ENCODE results near the gene PAPSS1.
A peak's percentile ranks its signal among the peaks of the same experiment; 100 is the strongest.
"Not testable (repeated sequence)": the region's sequence is repeated elsewhere in the genome, so short reads cannot be mapped to it uniquely, and the experiment has no call there.

Gene PAPSS1

DNA sequence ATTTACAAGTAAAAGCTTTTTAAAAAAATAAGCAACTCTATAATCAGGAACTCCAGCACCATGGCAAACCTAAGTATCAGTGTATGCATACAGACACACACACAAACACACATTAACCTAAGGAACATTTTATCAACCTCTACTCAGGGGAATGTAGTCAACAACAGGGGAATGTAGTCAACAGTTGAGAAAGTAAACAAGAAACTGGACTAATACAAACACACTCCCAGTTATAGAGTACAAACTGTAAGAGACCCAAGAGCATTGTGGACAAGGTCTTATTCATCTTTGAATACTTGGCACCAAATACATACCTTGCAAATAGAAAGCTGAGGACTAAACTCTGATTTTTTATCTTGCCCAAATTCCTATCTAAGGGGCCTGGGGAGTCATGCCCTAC, 36.2 kb downstream of the PAPSS1 start:
- DNase-seq = no peak

DNA sequence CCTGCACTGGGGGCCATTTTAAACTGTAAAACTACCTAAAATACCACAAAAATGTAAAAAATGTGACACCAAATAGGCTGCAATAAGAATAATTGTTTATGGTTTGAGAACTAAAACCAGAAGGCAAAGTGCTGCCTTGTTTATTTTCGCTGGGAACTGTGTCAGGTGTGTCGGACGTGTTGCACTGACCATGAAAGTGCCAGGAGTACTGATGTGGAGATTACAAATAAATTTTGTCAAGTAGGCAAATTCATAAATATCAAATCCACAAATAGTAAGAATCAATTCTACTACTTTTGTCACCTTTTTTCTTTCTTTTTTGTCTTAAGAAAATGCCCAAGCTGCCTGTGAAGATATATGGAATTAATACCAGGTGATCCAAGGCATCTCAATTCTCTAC, 37.7 kb downstream of the PAPSS1 start:
- no peak for DNase-seq

DNA sequence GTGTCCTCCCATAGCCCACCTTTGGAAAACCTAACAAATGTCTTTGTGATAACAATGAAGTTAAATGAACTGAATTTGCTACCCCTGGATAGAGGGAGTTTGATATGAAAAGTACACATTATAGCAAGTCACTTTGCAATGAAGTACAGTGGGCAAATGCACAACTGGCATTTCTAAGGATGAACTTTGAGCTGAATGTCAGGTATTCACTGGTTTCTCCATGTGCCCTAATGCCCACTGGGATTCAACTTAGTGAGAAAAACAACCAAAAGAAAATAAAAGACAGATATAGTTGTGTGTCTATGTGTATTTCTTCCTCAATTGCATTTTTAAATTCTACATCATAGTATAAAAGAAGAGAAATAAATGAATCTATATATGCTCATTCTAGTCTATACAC, 51.0 kb downstream of the PAPSS1 start:
- no peak for DNase-seq

DNA sequence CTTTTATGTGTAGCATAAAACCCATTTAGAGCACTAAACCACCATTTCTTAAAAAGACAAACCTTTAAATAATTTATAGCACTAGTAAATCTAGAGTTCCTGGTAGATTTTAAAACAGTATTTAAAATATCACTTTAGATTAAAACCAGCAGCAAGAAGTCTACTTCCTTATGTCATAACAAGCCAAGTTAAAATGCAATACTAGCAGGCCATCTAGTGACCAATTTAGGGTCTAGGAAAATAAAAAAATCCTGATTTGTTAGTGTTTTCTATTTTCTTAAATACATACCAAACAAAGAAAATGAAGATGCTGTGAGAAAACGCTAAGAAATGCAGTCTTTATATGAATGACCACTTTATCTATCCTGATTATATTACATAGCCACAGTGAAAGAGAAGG, 53.9 kb downstream of the PAPSS1 start:
- DNase-seq = no peak

DNA sequence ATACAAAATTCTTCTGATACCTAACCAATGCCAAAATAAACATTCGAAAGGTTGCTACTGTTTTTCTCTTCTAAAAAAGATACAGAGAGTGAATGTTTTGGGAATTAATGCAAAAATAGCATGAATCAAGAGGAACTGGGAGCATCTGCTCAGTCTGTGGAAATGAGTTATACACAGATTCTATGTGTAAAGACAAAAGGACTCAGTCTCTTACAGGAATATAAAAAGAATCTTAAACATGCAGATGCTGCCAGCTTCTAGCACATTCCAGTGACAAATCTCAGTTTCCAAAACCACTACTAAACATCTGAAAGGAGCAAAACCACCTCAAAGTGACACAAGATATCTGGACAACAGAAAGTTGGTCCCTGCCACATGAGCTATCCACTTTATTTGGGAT, 55.0 kb downstream of the PAPSS1 start:
- DNase-seq = no peak

DNA sequence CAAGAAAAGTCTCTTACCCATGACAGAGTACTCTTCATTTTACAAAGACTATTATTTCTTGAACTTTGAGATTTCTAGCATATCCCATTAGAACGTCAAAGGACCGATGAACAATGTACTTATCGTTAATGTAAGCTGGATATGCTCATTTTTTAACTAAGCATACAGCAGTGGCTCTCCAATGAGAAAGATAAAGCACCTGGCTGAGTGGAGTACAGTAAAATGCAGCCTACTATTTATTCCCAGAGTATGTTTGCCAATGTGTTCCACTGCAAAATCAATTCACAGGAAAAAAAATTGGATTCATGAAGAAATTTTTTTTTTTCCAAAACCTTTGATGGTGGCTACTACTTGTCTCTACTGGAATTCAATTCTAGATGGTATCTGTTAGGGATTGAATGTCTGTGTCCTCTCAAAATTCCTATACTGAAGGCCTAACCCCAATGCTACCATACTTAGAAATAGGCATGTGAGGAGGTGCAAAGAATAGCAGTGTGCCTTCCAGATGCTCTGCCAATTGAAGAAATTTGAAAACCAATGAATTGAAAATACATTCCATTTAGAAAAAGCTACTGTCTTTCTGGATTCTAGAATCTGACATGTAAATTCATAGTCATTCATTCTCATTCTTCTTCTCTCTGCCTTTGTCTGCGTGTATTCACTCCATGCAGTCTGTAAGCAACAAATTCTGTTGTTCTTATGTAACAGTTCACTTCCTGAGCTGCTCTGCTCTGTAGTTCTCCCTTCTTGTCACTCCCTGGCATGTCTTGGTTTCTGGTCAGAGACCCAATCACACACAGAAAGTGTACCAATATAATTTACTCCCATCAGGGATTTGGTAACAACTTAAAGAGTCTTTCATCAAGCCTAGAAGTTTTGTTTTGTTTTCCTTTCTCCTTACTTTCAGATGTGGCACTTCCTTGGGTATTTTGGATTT, 61.4 kb downstream of the PAPSS1 start:
- no peak for DNase-seq

DNA sequence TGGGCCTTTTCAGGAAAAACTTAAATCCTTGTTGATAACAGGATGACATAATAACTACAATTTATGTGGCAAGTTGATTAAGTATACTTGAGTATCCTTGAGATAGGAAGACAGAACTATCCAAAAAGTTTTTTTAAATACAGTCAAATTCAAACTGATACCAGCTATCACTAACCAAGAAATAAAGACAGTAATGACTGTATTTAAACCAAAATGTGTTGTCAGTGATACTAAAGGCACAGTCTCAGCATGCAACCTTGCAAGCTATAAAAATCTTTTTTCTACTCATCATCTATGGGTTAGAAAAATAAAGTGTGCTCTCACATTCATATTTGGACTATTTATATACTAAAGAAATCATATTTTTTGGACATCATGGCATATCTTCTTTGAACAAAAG, 64.7 kb downstream of the PAPSS1 start:
- no peak for DNase-seq

DNA sequence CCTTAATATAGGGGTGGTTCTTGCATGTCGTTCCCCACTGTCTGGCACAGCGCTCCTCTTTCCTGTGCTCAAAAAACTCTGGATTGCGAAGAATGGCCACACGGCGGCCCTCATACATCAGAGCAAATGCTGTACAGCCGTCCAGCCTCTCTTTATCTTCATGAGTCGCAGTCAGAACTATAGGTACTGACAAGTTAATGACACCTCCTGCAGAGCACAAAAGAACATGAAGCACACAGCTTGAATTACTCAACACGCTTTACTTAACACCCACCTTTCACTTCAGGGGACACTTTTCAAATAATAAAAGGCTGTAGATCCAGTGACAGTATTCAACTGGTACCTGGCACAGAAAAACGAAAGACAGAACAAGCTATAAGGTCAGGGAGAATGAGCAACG, 65.3 kb downstream of the PAPSS1 start:
- peak; percentile 85 for DNase-seq

DNA sequence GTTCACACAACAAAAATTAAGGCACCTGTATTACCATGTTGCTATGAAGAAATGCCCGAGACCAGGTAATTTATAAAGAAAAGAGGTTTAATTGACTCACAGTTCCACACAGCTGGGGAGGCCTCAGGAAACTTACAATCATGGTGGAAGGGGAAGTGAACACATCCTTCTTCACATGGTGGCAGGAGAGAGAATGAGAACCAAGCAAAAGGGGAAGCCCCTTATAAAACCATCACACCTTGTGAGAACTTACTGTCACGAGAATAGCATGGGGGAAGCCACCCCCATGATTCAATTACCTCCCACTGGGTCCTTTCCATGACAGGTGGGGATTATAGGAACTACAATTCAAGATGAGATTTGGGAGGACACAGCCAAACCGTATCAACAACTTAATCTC, 68.6 kb downstream of the PAPSS1 start:
- DNase-seq = not testable (repeated sequence)

DNA sequence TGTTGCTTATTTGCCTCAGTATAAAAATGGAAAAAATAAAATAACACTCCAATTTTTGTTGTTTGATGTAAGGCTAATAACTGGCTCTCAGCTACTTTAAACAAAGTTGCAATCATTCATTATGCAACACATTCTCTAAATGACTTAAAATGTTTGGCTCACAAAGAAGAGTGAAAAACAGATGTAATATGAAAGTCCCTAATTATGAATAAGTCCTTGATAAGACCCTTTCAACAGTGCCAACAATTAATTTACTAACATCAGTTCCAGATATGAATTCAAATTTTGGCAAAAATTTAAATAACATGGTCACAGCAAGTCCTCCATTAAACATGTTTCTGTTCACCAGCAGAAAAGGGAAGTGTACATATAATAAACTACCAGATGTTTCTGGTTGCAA, 69.8 kb downstream of the PAPSS1 start:
- DNase-seq = no peak

DNA sequence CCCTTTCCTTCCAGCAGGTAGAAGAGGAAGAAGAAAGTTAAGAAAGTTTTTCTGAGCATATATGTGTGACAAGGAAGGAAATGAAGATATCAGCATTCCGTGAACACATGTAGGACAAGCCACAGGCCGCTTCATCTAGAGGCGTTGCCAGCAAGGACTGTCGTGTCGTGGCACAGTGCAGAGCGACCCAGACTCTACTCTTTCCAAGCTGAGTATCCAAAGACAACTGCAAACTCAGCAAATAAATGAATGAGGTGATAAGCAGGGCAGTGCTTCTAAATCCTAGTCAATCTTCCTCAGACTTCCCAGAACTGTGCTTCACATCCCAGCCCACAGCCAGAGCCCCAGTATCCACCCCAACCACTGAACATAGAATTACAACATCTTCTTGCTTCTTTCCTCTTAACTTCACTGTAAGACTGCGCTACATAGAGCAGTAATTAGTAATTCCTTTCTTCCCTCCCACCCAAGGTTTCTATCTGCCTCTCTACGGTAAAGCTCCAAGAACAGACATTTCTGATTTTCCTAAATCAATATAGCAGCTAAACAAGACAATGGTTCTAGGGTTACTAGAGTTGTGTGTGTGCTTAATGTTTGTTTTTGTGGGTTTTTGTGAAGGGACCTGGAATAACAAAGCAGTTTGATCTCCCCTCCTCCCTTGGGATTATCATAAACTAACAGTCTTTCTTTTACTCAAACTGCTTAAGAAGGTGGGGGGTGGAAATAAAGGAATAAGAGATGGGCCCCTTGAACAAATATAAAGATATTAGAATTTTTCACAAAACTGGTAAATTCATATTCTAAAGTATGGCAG, 71.6 kb downstream of the PAPSS1 start:
- DNase-seq = no peak

DNA sequence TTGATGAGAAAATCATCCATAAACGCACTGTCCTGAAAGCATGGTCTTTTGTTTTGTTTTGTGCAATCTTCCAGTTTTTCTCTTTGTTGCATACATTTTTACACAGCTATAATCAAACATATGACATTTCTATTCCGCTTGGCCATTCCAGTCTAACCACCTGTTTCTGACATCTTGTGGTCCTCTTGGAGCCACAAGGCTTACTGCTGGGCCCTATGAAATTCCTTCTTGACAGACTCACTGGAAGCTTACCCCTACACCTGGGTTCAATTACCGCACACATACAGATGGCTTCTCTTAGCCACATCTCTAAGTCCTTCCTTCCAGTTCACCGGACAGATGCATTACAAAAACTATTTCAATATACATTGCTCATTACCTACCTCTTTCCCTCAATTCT, 72.4 kb downstream of the PAPSS1 start:
- DNase-seq = no peak

DNA sequence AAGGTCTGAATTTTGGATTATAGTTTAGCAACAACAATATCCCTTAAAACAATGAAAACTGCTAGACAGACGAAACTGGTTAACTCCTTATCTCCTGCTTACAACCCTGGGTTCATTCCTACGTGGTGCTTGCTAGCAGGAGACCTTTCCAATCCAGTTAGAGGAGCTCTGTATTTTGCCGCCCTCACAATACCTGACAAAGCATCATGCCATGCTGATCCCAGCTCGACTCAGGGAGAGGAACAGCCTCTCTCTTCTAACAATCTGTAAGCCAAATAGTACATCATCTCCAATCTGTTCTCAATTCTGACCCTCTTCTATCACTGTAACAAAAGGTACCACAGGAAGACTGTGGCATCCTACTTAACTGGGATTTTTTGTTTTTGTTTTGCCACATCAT, 74.4 kb downstream of the PAPSS1 start:
- no peak for DNase-seq

DNA sequence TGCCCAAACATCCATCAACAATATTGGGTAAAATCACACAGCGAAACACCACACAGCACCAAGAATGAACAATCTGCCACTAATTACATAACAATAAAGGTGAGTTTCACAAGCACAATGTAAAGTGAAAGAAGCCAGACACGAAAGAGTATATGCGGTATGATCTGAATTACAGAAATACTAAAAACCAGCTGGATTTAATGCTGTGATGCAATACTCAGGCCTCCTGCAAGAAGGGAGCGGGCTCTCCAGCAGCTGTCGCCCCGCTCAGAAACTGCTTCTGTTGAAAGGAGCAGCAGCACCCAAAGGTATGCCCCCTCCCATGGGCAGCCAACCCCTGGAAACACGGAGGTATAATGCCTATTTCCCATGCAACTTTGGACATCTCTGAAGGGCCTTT, 77.0 kb downstream of the PAPSS1 start:
- DNase-seq = no peak

DNA sequence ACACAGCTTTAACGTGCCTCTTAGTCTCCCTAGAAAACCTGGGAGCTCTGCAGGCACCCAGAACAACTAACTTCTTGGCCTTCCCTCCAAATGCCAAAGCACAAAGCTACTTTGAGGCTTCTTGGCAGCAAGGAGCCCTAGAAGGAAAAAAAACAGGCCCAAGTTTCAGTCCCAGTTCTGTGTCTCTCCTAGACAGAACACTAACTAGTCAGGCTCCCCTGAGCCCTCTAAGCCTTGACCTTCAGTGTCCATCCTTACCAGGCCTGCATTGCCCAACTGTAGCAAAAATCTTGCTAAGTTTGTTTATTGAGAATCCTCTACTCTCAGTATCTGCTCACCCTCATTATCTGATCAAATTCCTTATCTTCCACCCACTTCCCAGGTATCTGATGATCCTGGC, 79.2 kb downstream of the PAPSS1 start:
- DNase-seq = no peak

DNA sequence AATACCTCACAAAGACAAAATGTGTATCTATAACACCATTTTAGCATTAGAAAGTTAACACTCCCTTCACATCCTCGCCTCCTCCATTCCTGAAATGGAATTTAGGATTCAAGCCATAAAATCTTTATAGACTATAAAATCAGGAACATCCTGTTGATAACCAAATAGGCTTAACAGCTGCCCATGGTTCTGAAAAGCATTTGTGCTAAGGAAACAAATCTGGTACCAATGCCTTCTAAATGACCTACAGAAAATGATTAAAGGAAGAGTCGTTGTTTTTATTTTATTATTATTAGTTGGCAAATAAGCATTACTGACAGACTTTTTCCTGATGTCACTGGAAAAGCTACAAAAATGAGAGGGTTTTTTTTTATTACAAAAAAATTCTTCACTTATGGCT, 79.8 kb downstream of the PAPSS1 start:
- no peak for DNase-seq

DNA sequence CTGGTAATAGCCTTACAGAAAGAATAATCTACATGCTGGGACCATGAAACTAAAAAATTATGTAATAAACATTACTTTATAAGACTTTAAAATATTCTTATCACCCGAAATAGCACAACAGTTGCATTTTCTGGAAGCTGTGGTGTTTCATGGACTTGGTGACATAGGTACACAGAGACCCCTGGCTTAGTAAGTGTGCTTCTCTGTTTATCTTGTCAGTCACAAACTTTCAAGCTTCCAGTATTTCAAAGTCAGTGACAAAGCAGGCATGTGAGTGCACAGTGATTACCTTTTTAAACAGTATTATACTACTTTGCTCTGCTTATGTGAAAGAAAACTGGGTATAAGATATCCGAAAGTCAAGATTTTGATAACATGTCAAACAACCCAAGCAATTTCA, 84.3 kb downstream of the PAPSS1 start:
- no peak for DNase-seq

DNA sequence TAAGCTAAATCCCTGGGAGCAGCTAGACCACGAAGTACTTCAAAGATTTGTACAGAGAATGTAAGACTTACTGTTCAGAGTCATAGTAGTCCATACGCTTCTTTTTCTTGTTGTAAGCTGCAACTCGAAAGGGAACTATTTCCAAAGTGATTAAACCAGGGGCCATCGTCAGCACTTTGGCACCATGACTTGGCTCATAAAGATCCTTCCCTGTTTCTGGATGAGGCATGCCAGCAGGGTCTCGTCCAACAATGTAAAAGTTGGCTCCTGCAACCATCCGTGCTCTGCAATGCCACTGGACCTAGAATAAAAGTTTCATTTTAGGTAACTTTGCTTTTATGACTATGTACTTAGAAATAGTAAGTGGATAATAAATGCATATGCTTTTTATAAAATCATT, 88.5 kb downstream of the PAPSS1 start:
- DNase-seq = no peak

DNA sequence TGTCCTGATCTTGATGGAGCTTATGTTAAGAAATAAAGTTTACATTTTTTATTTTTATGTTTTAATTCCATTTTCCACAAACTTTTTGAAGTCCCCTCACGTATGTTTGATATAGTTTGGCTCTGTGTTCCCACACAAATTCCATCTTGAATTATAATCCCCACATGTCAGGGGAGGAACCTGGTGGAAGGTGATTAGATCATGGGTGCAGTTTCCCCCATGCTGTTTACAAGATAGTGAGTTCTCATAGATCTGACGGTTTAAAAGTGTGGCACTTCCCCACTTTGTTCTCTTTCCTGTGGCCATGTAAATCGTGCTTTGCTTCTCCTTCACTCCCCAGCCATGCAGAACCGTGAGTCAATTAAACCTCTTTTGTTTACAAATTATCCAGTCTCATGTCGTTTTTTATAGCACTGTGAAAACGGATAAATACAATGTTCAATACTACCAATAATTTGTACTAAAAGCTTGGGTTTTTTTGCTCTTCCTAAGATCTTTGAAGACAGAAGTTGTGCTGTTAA, 89.8 kb downstream of the PAPSS1 start:
- no peak for DNase-seq

DNA sequence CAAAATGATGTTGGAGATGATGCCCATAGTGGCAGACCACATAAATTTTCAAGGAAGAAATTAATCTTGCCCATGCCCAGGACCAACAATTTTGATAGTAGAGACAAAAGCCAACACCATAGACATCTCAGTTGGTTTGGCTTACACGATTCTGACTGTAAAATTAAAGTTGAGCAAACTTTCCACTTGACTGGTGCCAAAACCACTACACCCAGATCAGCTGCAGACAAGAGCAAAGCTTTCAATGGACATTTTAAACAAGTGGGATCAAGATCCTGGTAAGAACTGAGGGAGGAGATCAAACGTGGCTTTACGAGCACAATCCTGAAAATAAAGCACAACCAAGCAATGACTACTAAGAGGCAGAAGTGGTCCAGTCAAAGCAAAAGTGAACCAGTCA, 90.7 kb downstream of the PAPSS1 start:
- no peak for DNase-seq

DNA sequence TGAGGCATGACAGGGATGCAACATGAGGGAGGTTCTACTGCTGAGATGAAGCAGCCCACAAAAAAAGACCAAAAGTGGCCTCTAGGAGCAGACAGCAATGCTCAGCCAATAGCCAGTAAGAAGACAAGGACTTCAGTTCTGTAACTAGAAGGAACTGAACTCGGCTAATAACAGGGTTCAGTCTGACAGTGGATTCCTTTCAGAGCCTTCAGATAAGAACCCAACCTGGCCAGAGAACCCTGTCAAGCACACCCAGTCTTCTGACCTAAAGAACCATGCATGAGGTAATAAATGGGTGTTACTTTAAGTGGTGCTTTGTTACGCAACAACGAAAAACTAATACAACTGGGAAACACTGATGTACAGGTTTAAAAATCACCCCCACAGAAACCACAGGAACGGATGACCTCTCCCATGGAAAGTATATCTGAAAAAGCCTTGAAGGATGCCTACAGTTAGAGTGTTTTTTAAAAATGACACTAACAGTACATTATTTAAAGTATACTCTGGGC, 94.6 kb downstream of the PAPSS1 start:
- DNase-seq = no peak

DNA sequence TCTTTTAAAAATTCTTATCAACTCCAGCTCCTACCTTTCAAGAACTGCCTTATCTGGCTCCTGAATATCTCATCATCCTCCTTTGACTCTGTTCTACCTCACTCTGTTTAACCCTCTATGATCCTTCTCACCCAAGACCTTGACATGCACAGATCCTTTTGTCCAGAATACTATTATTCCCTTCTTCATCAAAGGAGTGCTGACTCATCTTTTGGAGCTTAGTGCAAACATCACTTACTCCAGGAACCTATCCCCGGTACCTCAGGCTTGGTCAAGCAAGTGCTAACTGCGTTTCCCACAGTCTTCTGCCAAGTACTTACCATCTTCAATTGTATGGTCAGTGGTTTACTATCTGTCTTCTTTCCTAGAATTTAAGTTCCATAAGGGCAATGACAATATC, 96.0 kb downstream of the PAPSS1 start:
- no peak for DNase-seq

DNA sequence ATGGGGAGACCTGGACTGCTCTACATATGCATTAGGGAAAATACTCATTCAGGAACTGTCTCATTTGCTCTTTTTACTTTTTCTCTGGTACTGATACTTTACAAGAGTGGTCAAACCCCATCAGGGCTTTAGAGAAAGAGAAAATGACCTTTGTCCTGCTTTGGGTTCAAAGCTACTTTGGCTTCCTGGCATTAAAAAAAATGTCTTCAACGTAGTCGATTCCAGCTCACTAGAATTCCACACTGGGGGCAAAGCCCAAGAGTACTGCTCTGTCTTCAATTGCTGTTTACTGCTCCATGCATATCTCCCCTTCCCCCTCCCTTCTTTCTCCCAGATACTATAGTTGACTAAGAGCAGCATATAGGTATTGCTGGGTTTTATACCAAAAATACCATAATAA, 98.0 kb downstream of the PAPSS1 start:
- DNase-seq = no peak

DNA sequence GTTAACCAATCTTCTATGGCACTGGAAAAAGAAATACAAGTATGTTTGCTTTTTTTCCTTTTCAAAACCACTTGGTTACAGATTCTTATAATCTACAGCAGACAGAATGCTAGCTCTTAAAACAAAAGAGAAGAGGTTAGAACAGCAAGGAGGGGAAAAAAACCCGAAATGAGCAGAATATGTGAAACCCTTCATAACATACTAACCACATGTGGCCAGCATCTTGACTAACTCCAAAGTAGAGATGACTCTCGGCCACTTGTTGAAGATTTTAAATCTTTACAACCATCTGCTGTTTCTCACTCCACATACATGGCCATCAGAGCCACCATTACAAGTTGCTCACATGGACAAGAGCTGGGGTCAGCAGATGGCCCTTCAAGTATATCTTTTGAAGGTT, 100.3 kb downstream of the PAPSS1 start:
- no peak for DNase-seq
